ENCODE data around the gene KCNAB2.
A peak's percentile ranks its signal among the peaks of the same experiment; 100 is the strongest.

The KCNAB2 gene

GRCh38 chr1:6026095-6026809 lies 19.4 kb upstream of the KCNAB2 start:
- no peak overlapping the region for H3K4me3 ChIP-seq (replicated peaks in 1 of 2; ENCODE audit: low read depth in 2 of 2, low read length in 2 of 2)
- peak; percentile 18 to 29 for DNase-seq (ENCODE audit: low read depth in 2 of 2)
- no peak for TF ChIP-seq CTCF (IDR thresholded peaks at IDR 0.05; ENCODE audit: low read depth, low read length)

- no peak for DNase-seq (ENCODE audit: low read depth in 2 of 2)
- H3K4me3 ChIP-seq (replicated peaks in 1 of 2; ENCODE audit: low read depth in 2 of 2, low read length in 2 of 2): no peak overlapping the region
- TF ChIP-seq CTCF (IDR thresholded peaks at IDR 0.05; ENCODE audit: low read depth, low read length): no peak
Observed at GRCh38 chr1:6027591-6027990, 18.1 kb upstream of the KCNAB2 start.

GRCh38 chr1:6028042-6028850 lies 17.4 kb upstream of the KCNAB2 start:
- TF ChIP-seq CTCF (IDR thresholded peaks at IDR 0.05; ENCODE audit: low read depth, low read length): no peak
- peak in 1 of 2 donors; percentile 27 for DNase-seq (ENCODE audit: low read depth in 2 of 2)
- H3K4me3 ChIP-seq (replicated peaks in 1 of 2; ENCODE audit: low read depth in 2 of 2, low read length in 2 of 2): no peak overlapping the region

- H3K4me3 ChIP-seq (replicated peaks in 1 of 2; ENCODE audit: low read depth in 2 of 2, low read length in 2 of 2): no peak overlapping the region
- DNase-seq (ENCODE audit: low read depth in 2 of 2): no peak
- TF ChIP-seq CTCF (IDR thresholded peaks at IDR 0.05; ENCODE audit: low read depth, low read length): no peak
Observed at GRCh38 chr1:6029351-6029750, 16.3 kb upstream of the KCNAB2 start.

GRCh38 chr1:6030132-6030531 lies 15.6 kb upstream of the KCNAB2 start:
- no peak for TF ChIP-seq CTCF (IDR thresholded peaks at IDR 0.05; ENCODE audit: low read depth, low read length)
- DNase-seq (ENCODE audit: low read depth in 2 of 2): no peak
- H3K4me3 ChIP-seq (replicated peaks in 1 of 2; ENCODE audit: low read depth in 2 of 2, low read length in 2 of 2): no peak overlapping the region

- no peak overlapping the region for H3K4me3 ChIP-seq (replicated peaks in 1 of 2; ENCODE audit: low read depth in 2 of 2, low read length in 2 of 2)
- no peak for TF ChIP-seq CTCF (IDR thresholded peaks at IDR 0.05; ENCODE audit: low read depth, low read length)
- no peak for DNase-seq (ENCODE audit: low read depth in 2 of 2)
Observed at GRCh38 chr1:6030547-6031261, 15.0 kb upstream of the KCNAB2 start.

Data from cardiac fibroblast (primary cell).